C4-2B (cell line): Measurements from ENCODE around the gene ARHGAP12.

Experiments
- CTCF ChIP-seq: fragments of 450-650 bp; conservative IDR thresholded peaks from 2 replicates; pipeline ENCODE4 v1.5.1; 2017; ENCODE audit warnings: mild to moderate bottlenecking
- ZFX ChIP-seq: fragments of 450-650 bp; IDR thresholded peaks from 2 replicates; pipeline ENCODE4 v1.6.1; 2017

- no peak for TF ChIP-seq CTCF
- no peak for TF ChIP-seq ZFX
These were observed 5.2 kb downstream of the ARHGAP12 start for GRCh38 chr10:31923389-31923788.
